Activated CD4-positive, alpha-beta T cell treated with anti-CD3 and anti-CD28 coated beads, Interleukin-2, Interleukin-6, amounts not matched to agents 100 ng/mL and 50 ng/mL, durations not matched to agents 16 hours and 8 hours (primary cell): ENCODE data around the gene TNS1.
"Not testable (repeated sequence)": the region's sequence is repeated elsewhere in the genome, so short reads cannot be mapped to it uniquely, and the experiment has no call there.

Source experiments
- DNase-seq: peaks from one replicate; pipeline ENCODE4 v3.0.0-alpha.2; 2020

Gene TNS1

GRCh38 chr2:217791551-217791950 is 211.2 kb downstream of the TNS1 start:
- no peak for DNase-seq

GRCh38 chr2:217790681-217791392 is 212.0 kb downstream of the TNS1 start:
- DNase-seq = no peak

GRCh38 chr2:217790195-217790594 is 212.6 kb downstream of the TNS1 start:
- no peak for DNase-seq

GRCh38 chr2:217789736-217790181 is 213.0 kb downstream of the TNS1 start:
- no peak for DNase-seq

- peak; percentile 80 for DNase-seq
Measured at GRCh38 chr2:217789003-217789735, 213.6 kb downstream of the TNS1 start.

GRCh38 chr2:217788669-217789002 is 214.2 kb downstream of the TNS1 start:
- no peak for DNase-seq

- no peak for DNase-seq
Measured at GRCh38 chr2:217787160-217787877, 215.5 kb downstream of the TNS1 start.

GRCh38 chr2:217786560-217786959 is 216.2 kb downstream of the TNS1 start:
- DNase-seq = not testable (repeated sequence)

- peak; percentile 80 for DNase-seq
Measured at GRCh38 chr2:217785544-217786045, 217.2 kb downstream of the TNS1 start.

- no peak for DNase-seq
Measured at GRCh38 chr2:217784996-217785543, 217.7 kb downstream of the TNS1 start.

GRCh38 chr2:217783243-217783642 is 219.6 kb downstream of the TNS1 start:
- no peak for DNase-seq

GRCh38 chr2:217777906-217778305 is 224.9 kb downstream of the TNS1 start:
- no peak for DNase-seq

- no peak for DNase-seq
Measured at GRCh38 chr2:217776631-217777030, 226.2 kb downstream of the TNS1 start.

GRCh38 chr2:217775920-217776503 is 226.8 kb downstream of the TNS1 start:
- no peak for DNase-seq

GRCh38 chr2:217774232-217774631 is 228.6 kb downstream of the TNS1 start:
- DNase-seq = no peak

- no peak for DNase-seq
Measured at GRCh38 chr2:217773539-217773938, 229.3 kb downstream of the TNS1 start.

- no peak for DNase-seq
Measured at GRCh38 chr2:217766356-217766755, 236.4 kb downstream of the TNS1 start.

GRCh38 chr2:217761645-217762277 is 241.0 kb downstream of the TNS1 start:
- no peak for DNase-seq

GRCh38 chr2:217759991-217760390 is 242.8 kb downstream of the TNS1 start:
- no peak for DNase-seq

- no peak for DNase-seq
Measured at GRCh38 chr2:217757108-217757463, 245.7 kb downstream of the TNS1 start.

GRCh38 chr2:217756375-217757107 is 246.3 kb downstream of the TNS1 start:
- DNase-seq = peak; percentile 75
